ENCODE results near the gene ASRGL1. TPM values are rescaled to one million over a fixed set of nuclear protein-coding genes. Genes with fewer than 3 reads are reported as not detected.

The ASRGL1 gene
- total RNA-seq, 4 donors from 2014 or later: 2.1 to 11.6 (median 6.7) TPM

GRCh38 chr11:62394825-62395538 lies 57.7 kb downstream of the ASRGL1 start:
- no peak for DNase-seq (ENCODE audit: extremely low spot score)
- intact Hi-C loops (cut with DNase I): loop anchor here (5.0 kb wide), 1 partner anchor 147 kb away; no protein-coding TSS in a partner anchor
- Histone ChIP-seq H3K4me1 (peaks cover 35 to 57% (median 56%) of the 10 kb centered on the region in 4 donors), H3K4me3 (peak overlapping the region; percentile 45 to 60 (median 48)), H3K36me3 (no peaks in the 10 kb centered on the region), H3K9me3 (no peaks in the 10 kb centered on the region), H3K27me3 (no peaks in the 10 kb centered on the region), H3K27ac (replicated peaks in 1 of 4) (peak overlapping the region; percentile 74 to 81 (median 79))
- TF ChIP-seq EP300 (IDR thresholded peaks at IDR 0.05) (no peak), POLR2AphosphoS5 (IDR thresholded peaks at IDR 0.05) (peak; percentile 45 to 57), CTCF (IDR thresholded peaks at IDR 0.05) (peak; percentile 67 to 75 (median 74))
- 2% methylated on average over 14 of the region's 14 CpGs for WGBS

DNA sequence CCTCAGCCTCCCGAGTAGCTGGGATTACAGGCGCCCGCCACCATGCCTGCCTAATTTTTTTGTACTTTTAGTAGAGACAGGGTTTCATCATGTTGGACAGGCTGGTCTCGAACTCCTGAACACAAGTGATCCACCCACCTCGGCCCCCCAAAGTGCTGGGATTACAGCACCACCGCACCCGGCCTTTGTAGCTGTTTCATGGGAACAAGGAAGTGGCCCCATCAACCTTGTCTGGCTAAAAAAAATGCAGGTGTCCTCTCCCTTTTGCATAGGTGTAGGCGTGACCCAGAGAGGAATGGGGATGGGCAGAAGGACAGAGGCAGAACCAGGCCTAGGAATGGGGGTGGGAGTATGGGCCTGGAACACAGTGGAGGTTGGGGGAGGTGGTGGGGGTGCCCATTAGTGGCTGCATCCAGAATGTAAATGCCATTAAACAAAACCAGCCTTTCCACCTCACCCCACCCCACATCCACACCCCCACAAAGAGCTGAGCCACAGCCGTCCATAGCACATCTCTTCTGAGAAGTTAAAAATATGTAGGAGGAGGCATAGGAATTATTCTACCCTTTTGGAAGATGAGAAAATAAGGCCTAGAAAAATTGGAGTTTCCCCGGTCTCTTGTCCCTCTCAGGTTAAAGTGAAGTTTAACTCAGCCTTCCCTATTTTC lies 58.8 kb downstream of the ASRGL1 start:
- Histone ChIP-seq H3K27me3 (no peaks in the 10 kb centered on the region), H3K4me3 (no peak overlapping the region), H3K36me3 (no peaks in the 10 kb centered on the region), H3K9me3 (no peaks in the 10 kb centered on the region), H3K27ac (replicated peaks in 1 of 4) (peak overlapping the region; percentile 56 to 81 (median 77)), H3K4me1 (peaks cover 45 to 67% (median 67%) of the 10 kb centered on the region in 4 donors)
- no peak for DNase-seq (ENCODE audit: extremely low spot score)
- intact Hi-C loops (cut with DNase I): loop anchor here (5.0 kb wide), 1 partner anchor 146 kb away; no protein-coding TSS in a partner anchor
- no peak for TF ChIP-seq POLR2A (IDR thresholded peaks at IDR 0.05; ENCODE audit: low read depth)
- TF ChIP-seq EP300 (IDR thresholded peaks at IDR 0.05): no peak
- no peak for TF ChIP-seq CTCF (IDR thresholded peaks at IDR 0.05)
- TF ChIP-seq POLR2AphosphoS5 (IDR thresholded peaks at IDR 0.05): no peak
- 83% methylated on average over 10 of the region's 10 CpGs for WGBS

DNA sequence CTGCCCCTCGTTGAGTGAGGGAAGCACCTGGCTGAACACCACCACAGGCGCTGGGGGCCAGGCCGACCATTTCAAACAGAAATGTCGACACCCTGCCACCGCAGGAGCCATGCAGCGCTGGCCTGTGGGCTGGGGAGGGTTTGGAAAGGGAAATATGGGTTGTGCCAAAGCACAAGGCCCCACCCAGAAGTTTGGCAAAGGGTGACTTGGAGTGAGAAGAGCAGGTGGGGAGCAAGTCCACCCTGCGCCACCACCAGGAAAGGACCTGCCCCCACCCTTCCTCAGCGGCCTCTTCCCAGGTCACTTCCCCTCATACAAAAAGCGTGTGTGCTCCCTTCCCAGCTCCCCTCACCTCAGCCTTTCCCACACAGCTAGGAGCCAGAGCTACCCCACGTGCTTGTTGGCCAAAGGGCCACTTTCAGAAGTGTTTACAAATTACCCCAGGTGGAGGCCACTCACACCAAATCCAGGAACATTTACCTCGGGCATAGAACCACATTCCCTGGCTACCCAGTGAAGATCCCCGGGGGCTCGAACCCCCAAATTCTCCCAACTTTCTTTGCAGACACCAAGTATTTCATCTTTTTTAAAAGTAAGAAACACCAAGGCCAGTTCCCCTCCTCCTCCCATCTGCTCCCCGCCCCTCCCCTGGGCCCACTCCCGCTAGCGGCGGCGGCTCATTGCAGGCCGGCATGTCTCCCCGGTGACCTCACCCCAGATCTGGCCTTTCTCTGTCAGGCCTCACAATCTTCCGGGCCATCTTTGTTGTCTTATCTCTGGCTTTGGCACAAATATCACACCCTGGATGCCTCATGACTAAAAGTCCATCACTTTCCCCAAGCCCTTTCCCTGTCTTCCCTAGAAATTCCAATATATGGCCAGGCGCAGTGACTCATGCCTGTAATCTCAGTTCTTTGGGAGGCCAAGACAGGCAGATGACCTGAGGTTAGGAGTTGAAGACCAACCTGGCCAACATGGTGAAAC lies 61.1 kb downstream of the ASRGL1 start:
- peak overlapping the region; percentile 74 to 83 (median 80) for H3K27ac ChIP-seq (replicated peaks in 1 of 4)
- intact Hi-C loops (cut with DNase I): loop anchor here (5.0 kb wide), 1 partner anchor 144 kb away; no protein-coding TSS in a partner anchor
- H3K4me1 ChIP-seq: peaks cover 63 to 90% (median 90%) of the 10 kb centered on the region in 4 donors
- TF ChIP-seq POLR2AphosphoS5 (IDR thresholded peaks at IDR 0.05) (no peak), CTCF (IDR thresholded peaks at IDR 0.05) (no peak), POLR2A (IDR thresholded peaks at IDR 0.05; ENCODE audit: low read depth) (no peak), EP300 (IDR thresholded peaks at IDR 0.05) (no peak)
- no peaks in the 10 kb centered on the region for H3K27me3 ChIP-seq
- no peaks in the 10 kb centered on the region for H3K36me3 ChIP-seq
- no peak overlapping the region for H3K4me3 ChIP-seq
- no peaks in the 10 kb centered on the region for H3K9me3 ChIP-seq
- no peak for DNase-seq (ENCODE audit: extremely low spot score)
- 40% methylated on average over 22 of the region's 22 CpGs for WGBS

- intact Hi-C loops (cut with DNase I): loop anchor here (5.0 kb wide), 1 partner anchor 143 kb away; no protein-coding TSS in a partner anchor
- Histone ChIP-seq H3K4me3 (peak overlapping the region in 1 of 4 donors; percentile 3), H3K4me1 (peaks cover 63 to 94% (median 94%) of the 10 kb centered on the region in 4 donors), H3K27me3 (no peaks in the 10 kb centered on the region), H3K27ac (replicated peaks in 1 of 4) (peak overlapping the region; percentile 74 to 83 (median 80)), H3K36me3 (no peaks in the 10 kb centered on the region), H3K9me3 (no peaks in the 10 kb centered on the region)
- TF ChIP-seq POLR2AphosphoS5 (IDR thresholded peaks at IDR 0.05): peak in 1 of 2 donors; percentile 24
- no peak for TF ChIP-seq CTCF (IDR thresholded peaks at IDR 0.05)
- TF ChIP-seq POLR2A (IDR thresholded peaks at IDR 0.05; ENCODE audit: low read depth): no peak
- no peak for TF ChIP-seq EP300 (IDR thresholded peaks at IDR 0.05)
- DNase-seq (ENCODE audit: extremely low spot score): no peak
- 41% methylated on average over 8 of the region's 10 CpGs for WGBS
Measured at GRCh38 chr11:62399172-62399877, 62.1 kb downstream of the ASRGL1 start.

Measured in esophagus muscularis mucosa (tissue), 4 donors.